Right kidney (tissue), 1 donor: ENCODE measurements around the gene ROPN1B.
A peak's percentile ranks its signal among the peaks of the same experiment; 100 is the strongest.
"Not testable (repeated sequence)": the region's sequence is repeated elsewhere in the genome, so short reads cannot be mapped to it uniquely, and the experiment has no call there.

Experiments used
- DNase-seq: peaks from one replicate; pipeline ENCODE4 v3.0.0-alpha.2; 2016

The ROPN1B gene

DNA sequence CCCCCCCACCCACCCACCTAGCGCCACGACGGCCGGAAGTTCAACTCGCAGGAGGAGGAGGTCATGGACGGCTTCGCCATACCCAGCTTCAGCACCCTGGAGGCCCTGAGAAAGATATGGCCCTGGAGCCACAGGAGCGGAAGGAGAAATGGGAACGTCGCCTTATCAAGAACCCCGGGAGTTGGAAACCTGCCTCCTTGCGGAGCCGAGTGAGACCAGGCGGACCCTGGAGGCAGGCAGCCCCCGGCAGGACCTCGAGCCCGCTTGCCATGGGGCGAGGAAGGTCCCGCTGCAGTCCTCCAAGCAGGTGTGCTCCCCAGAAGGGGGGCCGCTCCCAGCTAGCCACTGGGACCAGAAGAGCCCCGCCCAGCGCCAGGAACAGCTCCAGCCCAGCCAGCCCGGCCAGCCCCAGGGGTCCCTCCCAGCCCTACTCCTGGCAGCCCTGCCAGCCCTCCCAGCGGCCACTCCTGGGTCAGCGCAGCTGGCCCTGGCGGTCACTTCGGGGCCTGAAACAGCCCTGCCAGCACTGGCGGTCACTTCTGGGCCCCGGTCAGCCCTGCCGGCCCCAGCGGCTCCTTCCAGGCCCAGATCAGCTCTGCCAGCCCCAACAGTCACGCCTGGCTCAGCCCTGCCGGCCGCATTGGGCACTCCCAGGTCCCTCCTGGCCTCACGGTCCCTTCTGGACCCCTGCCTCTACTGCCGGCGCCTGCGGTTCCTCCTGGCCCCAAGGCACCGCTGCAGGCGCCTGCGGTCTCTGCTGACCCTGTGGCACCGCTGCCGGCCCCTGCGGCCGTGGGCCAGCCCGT lies 10.3 kb upstream of the ROPN1B start:
- no peak for DNase-seq

DNA sequence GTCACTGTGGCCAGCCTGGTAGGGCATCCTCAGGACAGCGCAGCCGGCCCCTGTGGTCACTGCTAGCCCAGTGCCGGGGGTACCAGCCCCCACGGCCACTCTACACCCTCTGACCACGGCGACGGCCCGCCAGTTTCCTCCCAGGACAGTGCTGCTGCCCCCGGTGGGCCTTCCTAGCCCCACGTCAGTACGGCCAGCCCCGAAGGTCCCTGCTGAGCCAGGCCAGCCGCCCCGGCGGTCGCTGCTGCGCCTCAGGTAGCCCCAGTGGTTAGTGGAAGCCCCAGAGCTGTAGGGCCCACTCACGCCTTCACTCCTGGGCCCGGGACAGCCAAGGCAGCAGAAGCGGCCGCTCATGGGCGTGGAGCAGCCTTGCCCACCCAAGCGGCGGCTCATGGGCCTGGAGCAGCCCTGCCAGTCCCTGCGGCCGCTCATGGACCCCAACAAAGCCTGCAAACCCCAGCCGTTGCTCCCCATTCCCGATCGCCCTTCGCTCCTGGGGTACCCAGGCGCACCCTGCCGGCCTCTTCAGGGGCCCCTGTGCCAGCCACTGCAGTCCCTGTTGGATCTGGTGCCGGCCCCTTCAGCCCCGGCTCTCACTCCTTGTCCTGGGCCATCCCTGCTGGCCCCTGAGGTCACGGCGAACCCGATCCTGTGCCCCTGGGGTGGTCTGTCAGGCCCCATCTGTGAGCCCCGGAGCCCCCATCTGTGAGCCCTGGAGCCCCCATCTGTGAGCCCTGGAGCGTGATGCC lies 9.5 kb upstream of the ROPN1B start:
- DNase-seq = no peak

DNA sequence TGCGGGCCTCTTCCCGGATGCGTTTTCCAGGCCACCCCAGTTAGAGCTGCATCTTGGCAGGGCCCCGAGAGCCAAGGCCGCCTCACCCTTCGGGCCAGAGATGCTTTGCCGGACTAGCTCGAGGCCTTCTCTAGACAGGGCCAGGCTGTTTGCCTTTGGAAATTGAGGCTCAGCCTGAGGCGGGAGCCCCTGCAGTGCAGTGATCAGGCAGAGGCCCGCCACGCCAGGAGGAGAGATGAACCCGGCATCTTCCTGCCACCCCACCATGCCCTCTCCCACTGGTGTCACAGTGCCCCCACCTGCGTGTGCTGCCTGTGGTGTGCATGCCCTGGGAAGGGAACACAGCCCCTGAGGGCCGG lies 8.9 kb upstream of the ROPN1B start:
- DNase-seq = no peak

DNA sequence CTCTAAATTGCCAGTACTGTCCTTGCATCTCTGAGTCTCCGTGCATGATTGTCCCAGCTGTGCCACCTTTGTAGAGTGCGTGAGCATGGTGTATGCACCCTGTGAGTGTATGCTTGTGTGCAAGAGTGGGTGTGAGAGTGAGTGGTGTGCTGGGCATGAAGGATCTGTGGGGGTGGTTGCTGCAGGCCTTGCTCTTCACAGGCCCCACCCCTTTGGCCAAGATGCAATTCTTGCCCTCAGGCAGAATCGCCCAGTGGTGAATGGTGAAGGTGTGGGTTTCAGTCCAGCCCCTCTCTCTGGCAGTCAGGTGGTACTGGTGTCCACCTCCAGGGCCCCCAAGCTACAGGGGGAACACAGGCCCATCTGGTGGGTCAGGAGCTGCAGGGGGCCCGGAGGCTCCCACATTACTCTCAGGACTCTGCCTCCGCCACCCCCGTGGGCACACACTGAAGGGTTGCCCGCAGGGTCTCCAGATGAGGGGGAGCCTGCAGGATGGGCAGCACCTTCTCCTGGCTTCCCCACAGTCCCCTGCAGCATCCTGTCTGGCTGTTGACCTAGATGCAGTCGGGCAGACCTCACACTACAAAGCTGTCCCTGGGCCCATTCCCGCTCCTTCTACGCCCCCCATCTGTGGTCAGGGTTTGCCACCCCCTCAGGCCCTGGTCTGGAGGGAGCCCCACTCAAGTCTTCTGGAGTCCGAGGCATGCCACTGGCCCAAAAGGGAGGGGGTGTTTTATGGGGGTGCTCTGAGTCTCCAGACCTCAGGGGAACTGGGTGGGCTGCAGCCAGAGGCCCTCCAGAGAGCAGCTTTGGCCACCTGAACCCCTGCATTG lies 8.3 kb upstream of the ROPN1B start:
- no peak for DNase-seq

DNA sequence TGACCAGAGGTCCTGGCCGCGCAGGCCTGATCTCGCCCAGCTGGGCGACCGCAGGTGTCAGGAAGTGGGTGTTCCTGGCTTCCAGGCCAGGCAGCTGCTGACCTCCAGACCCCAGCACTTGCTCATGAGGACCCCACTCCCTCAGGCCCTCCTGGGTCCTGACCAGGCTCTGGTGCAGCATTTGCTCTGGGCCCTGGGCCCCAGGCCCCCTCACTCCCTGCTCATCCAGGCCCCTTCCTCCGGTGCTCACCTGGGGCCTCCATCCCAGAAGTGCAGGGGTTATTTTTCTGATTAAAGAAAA lies 7.7 kb upstream of the ROPN1B start:
- DNase-seq = no peak

DNA sequence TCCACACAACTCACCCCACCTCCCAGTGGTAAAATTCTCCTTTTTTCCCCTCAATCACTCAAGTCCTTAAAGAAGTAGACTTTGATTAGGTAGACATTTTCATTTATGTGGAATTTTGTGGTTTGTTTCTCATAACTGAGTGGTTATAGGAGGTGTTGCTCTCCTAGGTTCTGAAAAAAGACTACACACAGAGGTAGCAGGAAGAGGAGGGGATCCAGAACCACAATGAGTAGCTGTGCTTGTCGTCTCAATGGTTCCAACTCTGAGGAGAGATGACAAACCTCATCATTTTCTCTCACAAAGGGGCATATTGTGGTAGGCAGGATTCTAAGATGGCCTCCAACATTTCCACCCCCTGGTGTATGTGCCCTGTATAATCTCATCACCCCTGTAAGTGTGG lies 5.1 kb upstream of the ROPN1B start:
- not testable (repeated sequence) for DNase-seq

DNA sequence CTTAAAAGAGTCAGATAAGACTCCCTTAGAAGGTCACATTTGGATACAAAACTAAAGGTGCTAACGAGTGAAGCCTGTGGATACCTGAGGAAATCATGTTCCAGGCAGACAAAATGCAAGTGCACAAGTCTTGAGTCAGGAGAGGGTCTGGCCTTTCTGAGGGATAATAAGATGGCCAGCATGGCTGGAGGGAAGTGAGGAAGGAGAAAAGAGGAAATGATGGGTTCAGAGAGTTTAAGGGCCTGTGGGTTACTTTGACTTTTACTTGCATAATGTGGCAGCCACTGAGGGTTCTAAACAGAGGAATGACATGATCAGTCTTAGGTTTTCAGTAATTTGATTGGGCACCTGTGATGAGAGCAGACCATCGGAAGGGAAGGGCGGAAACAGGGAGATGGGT lies 3.5 kb upstream of the ROPN1B start:
- no peak for DNase-seq

DNA sequence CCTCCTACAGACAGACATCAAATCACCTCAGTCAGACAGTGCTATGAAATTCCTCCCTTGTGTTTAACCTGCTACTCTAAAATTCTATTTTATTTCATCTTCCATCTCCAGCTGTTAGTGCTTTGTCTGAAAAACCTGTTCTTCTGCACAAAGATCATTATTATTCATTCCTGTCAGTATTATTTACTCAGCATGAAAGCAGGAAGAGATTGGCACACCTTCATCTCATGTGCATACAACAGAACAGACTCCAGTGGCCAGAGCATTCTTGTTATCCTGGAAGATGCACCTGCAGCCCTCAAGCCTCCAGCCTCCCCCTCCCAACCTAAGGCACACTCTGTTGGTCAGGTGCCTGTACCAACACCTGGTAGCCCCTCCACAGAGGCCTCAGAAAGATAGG lies 1.8 kb upstream of the ROPN1B start:
- DNase-seq = no peak

DNA sequence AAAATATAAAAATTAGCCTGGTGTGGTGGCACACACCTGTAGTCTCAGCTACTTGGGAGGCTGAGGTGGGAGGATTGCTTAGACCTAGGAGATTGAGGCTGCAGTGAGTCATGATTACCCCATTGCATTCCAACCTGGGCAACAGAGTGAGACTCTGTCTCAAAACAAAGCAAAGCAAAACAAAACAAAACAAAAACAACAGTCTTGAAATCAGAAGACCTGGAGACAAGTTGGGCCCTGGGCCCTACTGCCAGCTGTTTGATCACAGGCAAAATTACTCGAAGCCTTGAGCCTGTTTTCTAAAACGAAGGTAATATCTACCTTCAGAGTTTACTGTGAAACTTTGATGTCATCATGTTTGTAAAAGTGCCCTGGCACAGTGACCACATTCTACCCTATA lies 857 bp upstream of the ROPN1B start:
- DNase-seq = not testable (repeated sequence)

DNA sequence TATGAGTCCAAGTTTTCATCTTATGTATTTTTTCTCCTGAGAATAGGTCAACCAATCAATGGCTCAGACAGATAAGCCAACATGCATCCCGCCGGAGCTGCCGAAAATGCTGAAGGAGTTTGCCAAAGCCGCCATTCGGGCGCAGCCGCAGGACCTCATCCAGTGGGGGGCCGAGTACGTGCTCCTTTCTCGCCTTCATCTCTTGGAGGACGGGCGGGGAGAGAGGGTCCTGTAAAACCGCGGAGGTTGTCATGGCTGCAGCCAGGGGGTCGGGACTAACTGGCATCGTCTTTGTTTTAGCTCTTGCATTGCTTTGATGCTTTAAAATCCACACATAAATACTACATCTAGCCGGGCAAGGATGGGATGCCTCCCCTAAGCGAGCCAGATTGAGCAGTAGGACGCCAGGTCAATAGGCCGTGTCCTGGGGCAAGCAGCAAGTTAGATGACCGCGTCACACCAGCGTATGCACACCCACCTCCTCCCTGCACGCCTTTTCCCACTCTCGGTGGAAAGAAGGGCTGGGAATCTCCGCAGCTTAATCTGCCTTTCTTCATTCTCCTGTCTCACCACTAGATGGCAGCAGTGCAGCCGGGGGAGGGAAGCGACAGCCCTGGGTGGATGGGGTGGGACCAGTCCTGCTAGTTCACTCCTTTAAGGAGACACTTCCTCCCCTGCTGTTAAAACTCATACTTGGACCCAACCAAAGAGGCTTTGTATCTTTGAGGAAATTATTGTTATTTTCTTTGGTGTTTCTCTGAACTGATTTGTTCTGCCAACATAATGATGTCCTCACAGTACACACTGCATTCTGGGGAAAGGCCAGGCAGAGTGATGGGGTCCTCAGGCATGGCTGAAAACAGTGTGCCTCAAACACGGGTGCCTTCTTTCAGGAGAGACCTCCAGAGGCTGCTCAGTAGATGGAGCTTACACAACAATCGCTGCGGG lies 3.3 kb downstream of the ROPN1B start:
- DNase-seq = peak; percentile 73

DNA sequence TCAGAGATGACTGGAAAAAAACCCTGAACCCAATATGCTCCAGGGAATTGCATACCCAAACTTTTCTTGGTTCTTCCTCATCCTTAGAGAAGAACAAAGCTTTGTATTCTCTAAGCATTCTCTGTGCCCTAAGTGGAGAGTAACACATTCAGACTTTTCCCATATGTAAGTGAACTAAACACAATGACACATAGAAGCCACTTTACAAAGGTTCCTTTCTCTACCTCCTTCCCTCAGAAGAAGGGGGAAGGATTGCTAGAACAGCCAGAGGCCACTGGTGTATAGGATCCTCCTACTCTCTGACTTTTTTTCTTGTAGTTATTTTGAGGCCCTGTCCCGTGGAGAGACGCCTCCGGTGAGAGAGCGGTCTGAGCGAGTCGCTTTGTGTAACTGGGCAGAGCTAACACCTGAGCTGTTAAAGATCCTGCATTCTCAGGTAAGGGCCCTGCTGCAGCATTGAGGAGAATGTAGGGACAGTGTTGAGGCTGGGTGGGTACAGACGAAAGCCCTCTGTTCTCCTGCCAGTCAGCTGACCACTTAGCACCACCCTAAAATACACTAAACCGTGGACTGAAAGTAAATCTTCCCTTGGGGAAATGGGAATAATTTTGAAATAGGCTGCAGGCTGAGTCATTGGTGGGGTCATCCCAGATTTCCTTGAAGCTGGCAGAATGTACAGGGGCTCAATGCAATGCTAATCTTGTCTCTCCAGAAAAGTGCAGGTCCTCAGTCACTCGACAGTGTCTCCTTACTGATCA lies 6.4 kb downstream of the ROPN1B start:
- DNase-seq = not testable (repeated sequence)

DNA sequence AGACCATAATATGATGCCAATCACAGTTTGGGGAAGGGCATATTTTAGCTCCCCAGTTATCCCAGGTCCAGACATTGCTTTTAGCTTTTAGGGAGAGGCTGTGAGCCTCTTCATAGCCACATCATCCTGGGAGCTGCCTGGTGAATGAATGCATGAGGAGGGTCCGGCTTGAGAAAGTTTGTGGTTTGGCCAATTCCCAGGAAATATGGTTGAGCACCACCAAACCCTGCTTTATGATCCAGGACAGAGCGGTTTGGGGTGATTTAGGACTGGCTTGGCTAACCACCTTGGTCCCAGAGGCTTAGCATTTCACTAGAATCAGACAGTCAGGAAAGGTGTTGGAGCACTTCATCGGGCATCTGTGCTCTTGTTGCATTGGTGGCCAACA lies 7.0 kb downstream of the ROPN1B start:
- DNase-seq = not testable (repeated sequence)

DNA sequence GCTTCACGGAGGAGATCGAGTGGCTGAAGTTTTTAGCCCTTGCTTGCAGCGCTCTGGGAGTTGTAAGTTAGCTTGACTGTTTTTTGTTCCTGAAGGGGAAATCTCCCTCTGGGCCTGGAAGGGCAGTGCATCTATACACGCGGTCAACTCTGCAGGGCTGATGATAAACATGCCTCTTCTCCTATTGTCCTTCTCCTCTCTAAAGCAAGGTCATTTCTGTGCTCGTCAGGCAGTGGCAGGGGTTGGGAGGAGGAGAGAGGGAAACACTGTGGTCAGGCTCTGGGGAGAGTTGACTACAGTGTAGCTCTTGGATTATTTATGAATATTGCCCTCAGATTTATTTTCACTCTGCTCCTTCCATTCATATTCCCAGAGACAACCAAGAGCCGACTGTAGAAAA lies 8.1 kb downstream of the ROPN1B start:
- DNase-seq = not testable (repeated sequence)

DNA sequence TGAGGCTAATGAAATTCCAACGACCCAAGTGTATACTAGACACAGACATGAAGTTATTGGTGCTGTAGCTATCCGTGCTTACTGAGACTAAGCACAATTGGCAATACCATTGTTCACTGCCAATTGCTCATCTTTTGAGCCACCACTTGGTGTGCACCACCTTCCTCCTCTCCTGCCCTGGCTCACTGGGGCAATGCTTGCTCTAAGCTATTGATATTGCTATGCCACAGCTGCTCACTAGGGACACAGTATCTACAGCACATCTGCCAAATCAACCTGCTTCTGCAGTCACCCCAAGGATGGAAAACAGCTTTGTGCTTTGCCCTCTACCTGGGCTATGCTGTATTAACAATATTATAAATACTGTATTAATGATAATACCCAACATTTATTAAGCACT lies 16.0 kb downstream of the ROPN1B start:
- not testable (repeated sequence) for DNase-seq

DNA sequence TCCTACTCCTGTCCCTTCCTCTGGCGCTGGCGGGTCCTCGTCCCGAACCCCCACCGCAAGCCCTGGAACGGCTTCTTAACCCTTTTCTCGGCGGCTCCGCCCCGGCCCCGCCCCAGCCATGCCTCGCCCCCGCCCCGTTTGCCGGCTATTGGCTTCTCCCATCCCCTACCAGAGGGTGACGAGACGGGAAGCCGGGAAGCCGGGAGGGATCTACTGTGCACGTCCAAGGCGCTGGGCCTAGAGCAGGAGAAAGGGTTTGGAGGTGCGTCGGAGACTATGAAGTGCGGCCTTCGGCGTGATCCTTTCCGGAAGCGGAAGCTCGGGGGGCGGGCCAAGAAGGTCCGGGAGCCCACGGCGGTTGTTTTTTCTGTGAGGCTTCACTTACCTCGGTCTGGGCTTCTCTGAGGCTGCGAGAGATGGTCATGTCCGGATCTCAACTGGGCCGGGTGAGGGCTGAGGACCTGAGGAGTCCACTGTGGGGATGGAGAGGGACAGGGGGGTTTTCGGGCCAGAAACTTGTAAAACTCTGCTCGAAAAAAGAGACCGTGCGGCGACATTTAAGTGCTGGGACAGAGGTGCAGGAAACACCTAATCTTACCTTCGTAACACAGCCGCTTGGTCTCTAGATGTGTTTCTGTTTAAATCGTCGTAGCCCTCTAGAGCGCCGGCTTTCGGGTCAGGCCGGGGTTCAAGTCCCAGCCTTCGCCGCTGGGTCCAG lies 21.4 kb downstream of the ROPN1B start:
- peak; percentile 78 for DNase-seq

DNA sequence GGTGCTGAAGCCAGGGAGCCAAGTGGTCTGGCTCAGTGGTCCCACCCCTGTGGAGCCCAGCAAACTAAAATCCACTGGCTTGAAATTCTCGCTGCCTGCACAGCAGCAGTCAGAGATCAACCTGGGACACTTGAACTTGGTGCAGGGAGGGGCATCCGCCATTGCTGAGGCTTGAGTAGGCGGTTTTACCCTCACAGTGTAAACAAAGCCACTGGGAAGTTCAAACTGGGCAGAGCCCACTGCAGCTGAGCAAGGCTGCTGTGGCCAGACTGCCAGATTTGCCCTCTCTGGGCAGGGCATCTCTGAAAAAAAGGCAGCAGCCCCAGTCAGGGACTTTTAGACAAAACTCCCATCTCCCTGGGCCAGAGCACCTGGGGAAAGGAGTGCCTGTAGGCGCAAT lies 27.8 kb downstream of the ROPN1B start:
- not testable (repeated sequence) for DNase-seq

DNA sequence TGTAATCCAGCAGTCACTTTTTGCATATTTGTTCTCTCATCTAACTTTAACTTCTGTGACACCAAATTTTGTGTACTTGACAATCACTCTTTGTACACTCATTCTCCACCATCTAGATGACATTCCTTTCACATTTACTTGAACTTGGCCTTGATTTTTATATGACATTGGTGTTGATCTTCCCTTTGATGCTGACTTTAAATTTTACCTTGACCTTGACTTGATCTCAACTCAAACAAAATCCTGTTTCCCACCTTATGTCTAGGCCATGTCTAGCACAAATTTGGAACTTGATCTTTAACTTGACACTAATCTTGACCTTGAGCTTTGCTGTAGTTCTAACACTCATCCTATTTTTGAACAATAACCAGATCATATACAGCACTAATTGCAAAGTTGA lies 33.2 kb downstream of the ROPN1B start:
- no peak for DNase-seq

DNA sequence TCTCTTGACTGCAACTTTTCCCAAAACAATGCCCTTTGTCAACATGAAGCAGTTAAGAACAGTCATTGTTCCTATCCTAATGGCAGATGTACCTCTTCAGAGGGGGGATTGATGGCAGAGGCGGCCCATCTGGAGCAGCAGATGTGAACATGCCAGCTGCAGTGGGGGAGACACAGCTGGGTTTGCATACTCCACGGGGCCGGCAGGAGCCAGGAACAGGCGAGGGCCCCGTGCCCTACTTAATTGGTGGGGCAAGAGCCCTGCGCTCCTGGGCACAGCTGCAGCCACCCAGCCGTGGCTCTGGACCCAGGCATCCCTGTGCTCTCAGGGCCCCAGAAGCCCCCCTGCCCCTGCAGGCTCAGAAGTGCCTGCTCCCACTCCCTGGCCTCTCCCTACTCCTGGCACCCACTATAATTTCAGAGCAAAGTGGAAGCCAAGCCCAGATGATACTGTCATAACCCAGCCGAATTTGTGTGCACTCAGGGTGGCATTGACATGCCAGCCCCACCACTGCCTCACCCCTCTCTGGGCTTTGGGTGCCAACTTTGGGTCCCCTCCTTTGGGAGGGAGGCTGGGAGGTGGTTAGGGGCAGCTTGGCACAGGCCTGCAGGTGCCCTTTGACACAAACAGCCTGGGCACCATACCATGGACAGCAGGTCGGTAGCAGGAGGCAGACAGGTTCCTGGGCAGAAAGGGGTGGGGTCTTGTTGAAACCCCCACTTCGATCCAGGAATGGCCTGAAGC lies 34.6 kb downstream of the ROPN1B start:
- no peak for DNase-seq

DNA sequence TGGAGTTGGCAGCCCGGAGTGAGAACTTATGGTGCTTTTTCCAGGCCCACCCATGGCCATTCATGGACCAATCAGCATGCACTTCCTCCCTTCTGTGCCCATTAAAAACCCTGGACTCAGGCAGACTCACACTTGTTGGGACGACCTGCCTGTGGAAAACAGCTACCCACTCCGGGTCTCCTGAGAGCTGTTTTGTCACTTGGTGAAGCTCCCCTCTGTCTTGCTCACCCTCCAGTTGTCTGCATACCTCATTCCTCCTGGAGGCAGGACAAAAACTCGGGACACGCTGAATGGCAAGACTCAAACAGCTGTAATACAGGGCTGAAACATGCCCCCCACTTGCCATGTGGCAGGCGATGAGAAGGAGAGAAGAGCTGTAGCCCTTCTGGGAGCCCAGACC lies 35.2 kb downstream of the ROPN1B start:
- no peak for DNase-seq

DNA sequence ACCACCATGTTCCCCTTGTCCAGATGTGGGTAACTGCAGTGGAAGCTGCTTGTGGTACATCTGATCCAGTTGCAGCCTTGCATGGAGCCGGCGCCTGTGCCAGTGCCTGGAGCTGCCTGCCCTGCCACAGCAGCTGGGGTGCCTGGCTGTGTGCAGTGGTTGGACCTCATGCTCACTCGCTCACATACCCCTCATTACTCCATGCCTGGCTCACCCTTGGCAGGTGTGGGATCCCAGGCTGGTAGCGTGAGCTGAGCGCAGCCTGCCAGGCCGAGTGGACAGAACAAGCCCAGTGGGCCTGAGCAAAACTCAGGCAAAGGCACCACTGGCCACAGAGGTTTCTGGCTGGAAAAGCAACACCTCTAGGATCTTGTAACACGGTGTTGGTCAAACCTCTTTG lies 35.7 kb downstream of the ROPN1B start:
- DNase-seq = no peak
